Erythroblast (primary cell): ENCODE results near the gene C2orf92.
"Not testable (repeated sequence)": the region's sequence is repeated elsewhere in the genome, so short reads cannot be mapped to it uniquely, and the experiment has no call there.

Source experiments
- DNase-seq, 2 experiments: peaks; one replicate each; lab custom pipeline; 2025; lab: John Stamatoyannopoulos, UW
- GATA1 ChIP-seq: IDR thresholded peaks from 2 replicates; pipeline ENCODE4 v1.6.1; 2011; ENCODE audit warnings: low read depth, mild to moderate bottlenecking, control low read depth, low read length, moderate library complexity
- POLR2A ChIP-seq: IDR thresholded peaks from 2 replicates; pipeline ENCODE4 v1.6.1; 2011; ENCODE audit warnings: mild to moderate bottlenecking, low read length

The C2orf92 gene

GRCh38 chr2:97669448-97669847, at the start of gene C2orf92:
TSS of gene C2orf92 (plus strand) at chr2:97669713. CDS start at chr2:97669789, 76 bp downstream.
- TF ChIP-seq GATA1, result no peak
- no peak for TF ChIP-seq POLR2A
- no peak for DNase-seq

GRCh38 chr2:97620492-97620891, 49.0 kb upstream of the C2orf92 start:
- DNase-seq, result not testable (repeated sequence)

- not testable (repeated sequence) for DNase-seq
Measured at GRCh38 chr2:97622976-97623375, 46.5 kb upstream of the C2orf92 start.

- DNase-seq, result not testable (repeated sequence)
Measured at GRCh38 chr2:97625354-97626048, 44.0 kb upstream of the C2orf92 start.

- not testable (repeated sequence) for DNase-seq
Measured at GRCh38 chr2:97626049-97626430, 43.5 kb upstream of the C2orf92 start.

GRCh38 chr2:97644023-97644717, 25.3 kb upstream of the C2orf92 start:
- no peak for DNase-seq
- TF ChIP-seq POLR2A (no peak), GATA1 (no peak)

- no peak for TF ChIP-seq POLR2A
- TF ChIP-seq GATA1, result no peak
Measured at GRCh38 chr2:97645112-97645694, 24.3 kb upstream of the C2orf92 start.

GRCh38 chr2:97645695-97646629, 23.6 kb upstream of the C2orf92 start, which contains the start of gene COX5B:
TSS of gene COX5B (plus strand) at chr2:97646062. CDS start at chr2:97646087, 25 bp downstream.
- peak; percentile 97 to 98 for DNase-seq
- TF ChIP-seq GATA1, result no peak
- peak; percentile 96 for TF ChIP-seq POLR2A

More at GRCh38 chr2:97645112-97645694, 24.3 kb upstream of the C2orf92 start:
- no peak for DNase-seq

- peak in 1 of 2 experiments; percentile 40 for DNase-seq
- TF ChIP-seq POLR2A (no peak), GATA1 (no peak)
Measured at GRCh38 chr2:97646977-97647376, 22.5 kb upstream of the C2orf92 start.

- DNase-seq, result no peak
- no peak for TF ChIP-seq GATA1
- peak; percentile 13 for TF ChIP-seq POLR2A
Measured at GRCh38 chr2:97651114-97651513, 18.4 kb upstream of the C2orf92 start.

GRCh38 chr2:97653473-97653872, 16.0 kb upstream of the C2orf92 start:
- DNase-seq, result no peak
- TF ChIP-seq GATA1 (no peak), POLR2A (no peak)

GRCh38 chr2:97653874-97654273, 15.6 kb upstream of the C2orf92 start:
- TF ChIP-seq POLR2A (no peak), GATA1 (no peak)
- no peak for DNase-seq

- DNase-seq, result no peak
- TF ChIP-seq GATA1 (no peak), POLR2A (no peak)
Measured at GRCh38 chr2:97654309-97654708, 15.2 kb upstream of the C2orf92 start.

- no peak for TF ChIP-seq GATA1
- TF ChIP-seq POLR2A, result no peak
- DNase-seq, result no peak
Measured at GRCh38 chr2:97654791-97655190, 14.7 kb upstream of the C2orf92 start.
